ENCODE results near the gene CACNB4. TPM values are rescaled to one million over a fixed set of nuclear protein-coding genes. Genes with fewer than 3 reads are reported as not detected.

CACNB4 gene
- polyA plus RNA-seq, 1 of the 3 experiments (the other 2 are of a cell fraction), result 0.18 TPM

GRCh38 chr2:151857650-151858049, 241.2 kb downstream of the CACNB4 start:
- H4K20me1 ChIP-seq (ENCODE audit: insufficient read depth), result no peaks in the 10 kb centered on the region
- H3K27me3 ChIP-seq (ENCODE audit: insufficient read depth), result no peaks in the 10 kb centered on the region
- TF ChIP-seq JUND (IDR thresholded peaks at IDR 0.05) (no peak), YY1 (IDR thresholded peaks at IDR 0.05; ENCODE audit: low read depth) (no peak), RCOR1 (IDR thresholded peaks at IDR 0.05; ENCODE audit: low read length) (no peak), MXI1 (IDR thresholded peaks at IDR 0.05; ENCODE audit: low read depth, low read length) (no peak), REST (IDR thresholded peaks at IDR 0.05; ENCODE audit: low read depth, low read length) (no peak), RXRA (IDR thresholded peaks at IDR 0.05; ENCODE audit: borderline replicate concordance, low read depth) (no peak), CHD2 (IDR thresholded peaks at IDR 0.05; ENCODE audit: low read length, partially characterized antibody) (no peak), RFX5 (IDR thresholded peaks at IDR 0.05; ENCODE audit: low read length) (no peak), TCF12 (IDR thresholded peaks at IDR 0.05) (no peak), USF2 (IDR thresholded peaks at IDR 0.05; ENCODE audit: borderline replicate concordance, low read depth, low read length) (no peak)
- TF ChIP-seq, protein P1, sequence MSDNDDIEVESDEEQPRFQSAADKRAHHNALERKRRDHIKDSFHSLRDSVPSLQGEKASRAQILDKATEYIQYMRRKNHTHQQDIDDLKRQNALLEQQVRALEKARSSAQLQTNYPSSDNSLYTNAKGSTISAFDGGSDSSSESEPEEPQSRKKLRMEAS (IDR thresholded peaks at IDR 0.05; ENCODE audit: low read depth), result no peak
- TF ChIP-seq, protein P2, sequence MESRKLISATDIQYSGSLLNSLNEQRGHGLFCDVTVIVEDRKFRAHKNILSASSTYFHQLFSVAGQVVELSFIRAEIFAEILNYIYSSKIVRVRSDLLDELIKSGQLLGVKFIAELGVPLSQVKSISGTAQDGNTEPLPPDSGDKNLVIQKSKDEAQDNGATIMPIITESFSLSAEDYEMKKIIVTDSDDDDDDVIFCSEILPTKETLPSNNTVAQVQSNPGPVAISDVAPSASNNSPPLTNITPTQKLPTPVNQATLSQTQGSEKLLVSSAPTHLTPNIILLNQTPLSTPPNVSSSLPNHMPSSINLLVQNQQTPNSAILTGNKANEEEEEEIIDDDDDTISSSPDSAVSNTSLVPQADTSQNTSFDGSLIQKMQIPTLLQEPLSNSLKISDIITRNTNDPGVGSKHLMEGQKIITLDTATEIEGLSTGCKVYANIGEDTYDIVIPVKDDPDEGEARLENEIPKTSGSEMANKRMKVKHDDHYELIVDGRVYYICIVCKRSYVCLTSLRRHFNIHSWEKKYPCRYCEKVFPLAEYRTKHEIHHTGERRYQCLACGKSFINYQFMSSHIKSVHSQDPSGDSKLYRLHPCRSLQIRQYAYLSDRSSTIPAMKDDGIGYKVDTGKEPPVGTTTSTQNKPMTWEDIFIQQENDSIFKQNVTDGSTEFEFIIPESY (IDR thresholded peaks at IDR 0.05; ENCODE audit: borderline replicate concordance, low read depth), result no peak
- TF ChIP-seq, protein P3, sequence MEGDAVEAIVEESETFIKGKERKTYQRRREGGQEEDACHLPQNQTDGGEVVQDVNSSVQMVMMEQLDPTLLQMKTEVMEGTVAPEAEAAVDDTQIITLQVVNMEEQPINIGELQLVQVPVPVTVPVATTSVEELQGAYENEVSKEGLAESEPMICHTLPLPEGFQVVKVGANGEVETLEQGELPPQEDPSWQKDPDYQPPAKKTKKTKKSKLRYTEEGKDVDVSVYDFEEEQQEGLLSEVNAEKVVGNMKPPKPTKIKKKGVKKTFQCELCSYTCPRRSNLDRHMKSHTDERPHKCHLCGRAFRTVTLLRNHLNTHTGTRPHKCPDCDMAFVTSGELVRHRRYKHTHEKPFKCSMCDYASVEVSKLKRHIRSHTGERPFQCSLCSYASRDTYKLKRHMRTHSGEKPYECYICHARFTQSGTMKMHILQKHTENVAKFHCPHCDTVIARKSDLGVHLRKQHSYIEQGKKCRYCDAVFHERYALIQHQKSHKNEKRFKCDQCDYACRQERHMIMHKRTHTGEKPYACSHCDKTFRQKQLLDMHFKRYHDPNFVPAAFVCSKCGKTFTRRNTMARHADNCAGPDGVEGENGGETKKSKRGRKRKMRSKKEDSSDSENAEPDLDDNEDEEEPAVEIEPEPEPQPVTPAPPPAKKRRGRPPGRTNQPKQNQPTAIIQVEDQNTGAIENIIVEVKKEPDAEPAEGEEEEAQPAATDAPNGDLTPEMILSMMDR (IDR thresholded peaks at IDR 0.05), result no peak
- TF ChIP-seq, protein P4, sequence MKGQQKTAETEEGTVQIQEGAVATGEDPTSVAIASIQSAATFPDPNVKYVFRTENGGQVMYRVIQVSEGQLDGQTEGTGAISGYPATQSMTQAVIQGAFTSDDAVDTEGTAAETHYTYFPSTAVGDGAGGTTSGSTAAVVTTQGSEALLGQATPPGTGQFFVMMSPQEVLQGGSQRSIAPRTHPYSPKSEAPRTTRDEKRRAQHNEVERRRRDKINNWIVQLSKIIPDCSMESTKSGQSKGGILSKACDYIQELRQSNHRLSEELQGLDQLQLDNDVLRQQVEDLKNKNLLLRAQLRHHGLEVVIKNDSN (IDR thresholded peaks at IDR 0.05; ENCODE audit: borderline replicate concordance, low read depth), result no peak
- no peak overlapping the region for H2AFZ ChIP-seq (ENCODE audit: low read depth)
- H3K4me2 ChIP-seq, result no peak overlapping the region
- H3F3A ChIP-seq (replicated peaks; ENCODE audit: insufficient read depth), result no peaks in the 10 kb centered on the region
- H3K4me1 ChIP-seq (ENCODE audit: control insufficient read depth in 1 of 2, insufficient read depth in 2 of 2, low read depth in 1 of 2, low read length in 1 of 2), result no peaks in the 10 kb centered on the region
- no peaks in the 10 kb centered on the region for H3K79me2 ChIP-seq (ENCODE audit: insufficient read depth)
- no peaks in the 10 kb centered on the region for H3K9me3 ChIP-seq
- H3K27ac ChIP-seq (ENCODE audit: low read depth in 2 of 2, low read length in 1 of 2), result no peak overlapping the region
- ChIA-PET CTCF (no interaction called here), POLR2A (no interaction called here)
- H3K4me3 ChIP-seq (ENCODE audit: low read depth in 2 of 2, low read length in 1 of 2), result no peak overlapping the region
- H3K9me2 ChIP-seq, result no peaks in the 10 kb centered on the region
- no peak for DNase-seq
- H3K9ac ChIP-seq, result no peak overlapping the region
- H3K36me3 ChIP-seq (replicated peaks in 1 of 2; ENCODE audit: control insufficient read depth in 1 of 2, insufficient read depth in 2 of 2, low read length in 1 of 2), result no peaks in the 10 kb centered on the region

All from SK-N-SH (cell line).